CD4-positive, alpha-beta T cell (primary cell): ENCODE measurements around the gene IQCE. TPM values are rescaled to one million over a fixed set of nuclear protein-coding genes. Genes with fewer than 3 reads are reported as not detected.

ENCODE experiments used
- ATAC-seq: fragments of 200-7000 bp; cut with Tn5 transposase; one replicate; pipeline ENCODE4 v1.10.0; 2022; ENCODE audit warnings: mild to moderate bottlenecking; ENCODE audit not compliant: poor library complexity
- CTCF ChIA-PET: fragments of 350-600 bp; sonication (Branson Sonifier 250); formaldehyde crosslinking; loops from one replicate; lab custom pipeline; 2021; ENCODE audit warnings: antibody characterized with exemption, inconsistent platforms; lab: Charles Lee
- POLR2A ChIA-PET: fragments of 350-600 bp; sonication (Branson Sonifier 250); formaldehyde crosslinking; loops from one replicate; lab custom pipeline; 2021; ENCODE audit warnings: antibody characterized with exemption, inconsistent platforms; lab: Charles Lee
- DNase-seq, 14 experiments: peaks; one replicate each; pipeline ENCODE4 v3.0.0-alpha.2; 2013 to 2020; ENCODE audit warnings: mixed read lengths in 2 of 14
- H3K27ac ChIP-seq, 2 donors: one replicate each; pipeline versions ENCODE4 v1.5.1 to v1.7.0; 2013; ENCODE audit warnings: low read length in 2 of 2, low read depth in 1 of 2, mild to moderate bottlenecking in 1 of 2
- H3K27me3 ChIP-seq, 2 experiments: 1 replicate in 1 of 2; 2 replicates in 1 of 2; pipeline versions ENCODE4 v1.6.1 to v1.7.0; 2013; ENCODE audit warnings: low read length in 2 of 2, control low read depth in 1 of 2, mild to moderate bottlenecking in 1 of 2, moderate library complexity in 1 of 2; ENCODE audit not compliant: insufficient read depth in 2 of 2, control insufficient read depth in 1 of 2
- H3K36me3 ChIP-seq: one replicate; pipeline ENCODE4 v1.6.1; 2013; ENCODE audit warnings: low read length, control low read depth; ENCODE audit not compliant: insufficient read depth
- H3K4me1 ChIP-seq: one replicate; pipeline ENCODE4 v1.6.1; 2013; ENCODE audit warnings: low read length, control low read depth; ENCODE audit not compliant: insufficient read depth
- H3K4me3 ChIP-seq: one replicate; pipeline ENCODE4 v1.5.1; 2013; ENCODE audit warnings: mild to moderate bottlenecking, low read length, moderate library complexity
- H3K9me3 ChIP-seq, 2 experiments: 1 replicate in 1 of 2; 2 replicates in 1 of 2; pipeline versions ENCODE4 v1.6.1 to v1.7.0; 2013; ENCODE audit warnings: low read length in 2 of 2, mild to moderate bottlenecking in 2 of 2, control low read depth in 1 of 2, moderate library complexity in 1 of 2; ENCODE audit not compliant: control insufficient read depth in 1 of 2, insufficient read depth in 1 of 2
- H3K27ac Mint-ChIP-seq: one replicate; pipeline ENCODE4 v1.8.0; 2020; ENCODE audit warnings: mixed read lengths
- H3K27me3 Mint-ChIP-seq: one replicate; pipeline ENCODE4 v1.8.0; 2021; ENCODE audit warnings: mixed read lengths
- H3K36me3 Mint-ChIP-seq: one replicate; pipeline ENCODE4 v1.8.0; 2021; ENCODE audit warnings: low read depth, mixed read lengths
- H3K4me1 Mint-ChIP-seq: one replicate; pipeline ENCODE4 v1.8.0; 2021; ENCODE audit warnings: low read depth, mixed read lengths
- H3K4me3 Mint-ChIP-seq: one replicate; pipeline ENCODE4 v1.8.0; 2020; ENCODE audit warnings: mild to moderate bottlenecking, mixed read lengths
- H3K9me3 Mint-ChIP-seq: one replicate; pipeline ENCODE4 v1.8.0; 2020; ENCODE audit warnings: mixed read lengths
- CTCF ChIP-seq: fragments of 200-600 bp; IDR thresholded peaks from one replicate; pipeline ENCODE4 v1.8.0; 2022; ENCODE audit warnings: antibody characterized with exemption, mild to moderate bottlenecking
- intact Hi-C, 2 experiments: fragments of 100-400 bp; cut with DNase I in 1 of 2; cut with micrococcal nuclease in 1 of 2; formaldehyde crosslinking; loops; one replicate each; pipeline versions ENCODE4 v1.15.1 to v1.9.0; 2023 to 2025; cut with DNase I, micrococcal nuclease
- total RNA-seq, 174 experiments: library from RNA in 2 of 174; stranded (reverse) in 2 of 174; gene quantifications; one replicate each; pipeline ENCODE4 v1.2.3 and lab custom pipeline; 2021 to 2026

The IQCE gene
- total RNA-seq, 2 experiments from 2014 or later, result 4.3 to 5.6 TPM

DNA sequence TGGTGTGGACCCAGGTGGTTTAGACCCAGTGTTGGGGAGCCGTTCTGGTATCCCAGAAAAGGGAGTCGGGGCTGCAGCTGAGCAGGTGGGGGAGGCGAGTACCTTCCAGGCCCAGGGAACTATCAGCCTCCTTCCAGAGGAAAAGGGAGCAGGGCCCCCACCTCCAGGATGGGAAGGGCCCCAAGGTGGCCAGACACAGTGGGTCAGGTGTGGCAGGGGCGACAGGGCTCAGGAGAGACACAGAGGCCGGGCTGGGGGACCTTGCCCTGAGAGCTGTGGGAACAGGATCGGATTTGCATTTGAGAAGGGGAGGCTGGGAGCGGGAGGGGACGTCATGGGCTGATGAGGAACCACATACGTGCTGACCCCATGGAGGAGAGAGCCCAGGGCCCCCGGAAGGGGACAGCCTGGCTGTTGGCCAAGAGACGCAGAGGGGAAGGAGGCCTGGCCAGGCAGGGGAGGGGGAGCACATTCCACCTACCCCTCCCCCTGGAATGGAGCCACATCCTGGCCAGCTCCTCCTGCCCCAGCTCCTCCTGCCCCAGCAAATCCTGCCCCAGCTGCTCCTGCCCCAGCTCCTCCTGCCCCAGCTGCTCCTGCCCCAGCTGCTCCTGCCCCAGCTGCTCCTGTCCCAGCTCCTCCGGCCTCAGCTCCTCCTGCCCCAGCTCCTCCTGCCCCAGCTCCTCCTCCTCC is 63.3 kb downstream of the IQCE start:
- H3K27ac Mint-ChIP-seq, result no peak overlapping the region
- no peaks in the 10 kb centered on the region for H3K27me3 Mint-ChIP-seq
- no peak overlapping the region for H3K4me3 ChIP-seq
- H3K27me3 ChIP-seq, result no peaks in the 10 kb centered on the region
- CTCF ChIA-PET, result no interaction called here
- H3K4me1 ChIP-seq, result no peaks in the 10 kb centered on the region
- no peaks in the 10 kb centered on the region for H3K9me3 ChIP-seq
- DNase-seq (no peak), ATAC-seq (no peak)
- H3K27ac ChIP-seq, result no peak overlapping the region
- H3K9me3 Mint-ChIP-seq, result no peaks in the 10 kb centered on the region
- H3K36me3 ChIP-seq, result no peaks in the 10 kb centered on the region
- no peaks in the 10 kb centered on the region for H3K36me3 Mint-ChIP-seq
- intact Hi-C loops, result no loop called here
- no peaks in the 10 kb centered on the region for H3K4me1 Mint-ChIP-seq
- POLR2A ChIA-PET, result no interaction called here
- TF ChIP-seq CTCF, result no peak
- no peak overlapping the region for H3K4me3 Mint-ChIP-seq

DNA sequence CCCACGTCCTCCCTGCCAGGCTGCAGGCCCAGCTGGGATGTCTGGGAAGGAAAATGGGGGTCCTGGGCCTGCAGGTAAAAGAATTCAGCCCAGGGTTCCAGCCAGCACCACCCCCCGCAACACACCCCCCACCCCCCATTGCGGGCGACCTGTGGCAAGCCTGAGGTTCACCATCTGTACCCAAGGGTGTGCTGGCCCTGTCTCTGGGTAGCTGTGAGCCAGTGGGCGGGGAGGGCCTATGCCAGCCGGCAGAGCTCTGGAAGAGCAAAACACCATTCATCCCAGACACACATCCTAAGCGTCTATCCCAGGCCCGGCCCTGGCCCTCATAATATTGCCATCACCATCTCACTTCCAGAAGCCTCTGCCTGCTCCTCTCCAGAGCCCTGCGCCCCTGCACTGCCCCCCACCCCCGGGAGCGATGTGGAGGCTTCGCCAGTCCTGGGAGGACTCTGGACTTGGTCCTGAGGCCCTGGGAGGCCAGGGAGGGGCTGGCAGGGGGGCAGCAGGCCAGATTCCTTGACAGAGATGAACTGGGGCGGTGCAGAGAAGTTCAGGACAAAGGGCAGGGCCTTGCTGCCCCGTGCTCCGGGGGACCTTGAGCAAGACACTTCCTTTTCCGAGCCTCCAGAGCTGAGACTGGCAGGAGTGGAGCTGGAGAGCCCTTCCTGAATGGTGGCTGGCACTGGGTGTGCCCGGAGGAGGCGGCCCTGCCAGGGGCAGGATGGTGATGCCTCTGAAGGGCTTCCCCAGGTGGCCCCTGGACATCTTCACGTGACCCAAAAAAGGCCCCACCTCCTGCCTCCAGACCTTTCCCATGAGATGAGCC is 64.3 kb downstream of the IQCE start:
- Histone ChIP-seq H3K4me3 (no peak overlapping the region), H3K27me3 (no peaks in the 10 kb centered on the region), H3K27ac (no peak overlapping the region), H3K9me3 (no peaks in the 10 kb centered on the region), H3K36me3 (no peaks in the 10 kb centered on the region), H3K4me1 (no peaks in the 10 kb centered on the region)
- intact Hi-C loops, result no loop called here
- no peaks in the 10 kb centered on the region for H3K27me3 Mint-ChIP-seq
- ChIA-PET POLR2A (no interaction called here), CTCF (no interaction called here)
- no peak overlapping the region for H3K4me3 Mint-ChIP-seq
- ATAC-seq (no peak), DNase-seq (no peak)
- TF ChIP-seq CTCF, result no peak
- no peaks in the 10 kb centered on the region for H3K9me3 Mint-ChIP-seq
- no peaks in the 10 kb centered on the region for H3K4me1 Mint-ChIP-seq
- no peaks in the 10 kb centered on the region for H3K36me3 Mint-ChIP-seq
- no peak overlapping the region for H3K27ac Mint-ChIP-seq

- Histone ChIP-seq H3K4me1 (no peaks in the 10 kb centered on the region), H3K9me3 (no peaks in the 10 kb centered on the region), H3K4me3 (no peak overlapping the region), H3K36me3 (no peaks in the 10 kb centered on the region), H3K27me3 (no peaks in the 10 kb centered on the region), H3K27ac (no peak overlapping the region)
- Mint-ChIP-seq H3K9me3 (no peaks in the 10 kb centered on the region), H3K4me1 (no peaks in the 10 kb centered on the region), H3K27me3 (no peaks in the 10 kb centered on the region), H3K4me3 (no peak overlapping the region), H3K36me3 (no peaks in the 10 kb centered on the region), H3K27ac (no peak overlapping the region)
- no peak for TF ChIP-seq CTCF
- ATAC-seq (no peak), DNase-seq (no peak)
- CTCF ChIA-PET, result no interaction called here
- POLR2A ChIA-PET, result no interaction called here
- intact Hi-C loops, result no loop called here
Observed at GRCh38 chr7:2623698-2624014, 64.9 kb downstream of the IQCE start.
